Mesenchymal stem cell (in vitro differentiated cells and primary cell): ENCODE measurements around the gene NRM.
"Not testable (repeated sequence)": the region's sequence is repeated elsewhere in the genome, so short reads cannot be mapped to it uniquely, and the experiment has no call there.

Experiments used
- DNase-seq: peaks from one replicate; pipeline ENCODE4 v3.0.0-alpha.2; 2013
- H2AFZ ChIP-seq: one replicate; pipeline ENCODE4 v1.6.1; 2013; ENCODE audit warnings: low read depth, mild to moderate bottlenecking, control low read depth, inconsistent platforms, low read length, moderate library complexity
- H2AK5ac ChIP-seq: 2 replicates; pipeline ENCODE4 v1.6.1; 2013; ENCODE audit warnings: low read length, moderate library complexity, mild to moderate bottlenecking, inconsistent platforms; ENCODE audit not compliant: severe bottlenecking
- H2BK120ac ChIP-seq: one replicate; pipeline ENCODE4 v1.6.1; 2013; ENCODE audit warnings: low read depth, mild to moderate bottlenecking, inconsistent platforms, low read length, moderate library complexity
- H2BK12ac ChIP-seq, 2 experiments: one replicate each; pipeline ENCODE4 v1.6.1; 2013; ENCODE audit warnings: inconsistent platforms in 2 of 2, low read length in 2 of 2, mild to moderate bottlenecking in 2 of 2, moderate library complexity in 2 of 2, control low read depth in 1 of 2
- H2BK15ac ChIP-seq: one replicate; pipeline ENCODE4 v1.6.1; 2013; ENCODE audit warnings: mild to moderate bottlenecking, low read depth, inconsistent platforms; ENCODE audit not compliant: poor library complexity, severe bottlenecking
- H2BK5ac ChIP-seq: 2 replicates; pipeline ENCODE4 v1.6.1; 2013; ENCODE audit warnings: low read depth, mild to moderate bottlenecking, low read length, control low read depth, inconsistent platforms; ENCODE audit not compliant: poor library complexity, severe bottlenecking
- H3K14ac ChIP-seq, 2 experiments: one replicate each; pipeline ENCODE4 v1.6.1; 2013; ENCODE audit warnings: inconsistent platforms in 2 of 2, low read length in 2 of 2, control low read depth in 1 of 2, mild to moderate bottlenecking in 1 of 2, moderate library complexity in 1 of 2
- H3K18ac ChIP-seq, 2 experiments: one replicate each; pipeline ENCODE4 v1.6.1; 2013; ENCODE audit warnings: inconsistent platforms in 2 of 2, low read length in 2 of 2, control low read depth in 1 of 2, low read depth in 1 of 2, mild to moderate bottlenecking in 1 of 2
- H3K23ac ChIP-seq, 2 experiments: one replicate each; pipeline ENCODE4 v1.6.1; 2013; ENCODE audit warnings: inconsistent platforms in 2 of 2, low read length in 2 of 2, mild to moderate bottlenecking in 2 of 2, moderate library complexity in 2 of 2, control low read depth in 1 of 2
- H3K27ac ChIP-seq: 2 replicates; pipeline ENCODE4 v1.5.1; 2013; ENCODE audit warnings: mild to moderate bottlenecking, moderate library complexity, low read length, control low read depth, inconsistent platforms; ENCODE audit not compliant: poor library complexity, severe bottlenecking
- H3K27me3 ChIP-seq, 2 experiments: 2 replicates each; pipeline versions ENCODE4 v1.6.1 to v1.7.0; 2013; ENCODE audit warnings: low read length in 2 of 2, mild to moderate bottlenecking in 2 of 2, moderate library complexity in 2 of 2, control low read depth in 1 of 2, inconsistent platforms in 1 of 2; ENCODE audit not compliant: control insufficient read depth in 1 of 2, insufficient read depth in 1 of 2
- H3K36me3 ChIP-seq, 2 experiments: 2 replicates each; pipeline versions ENCODE4 v1.6.1 to v1.7.0; 2013; ENCODE audit warnings: low read length in 2 of 2, control low read depth in 1 of 2, inconsistent platforms in 1 of 2, low read depth in 1 of 2, mild to moderate bottlenecking in 1 of 2; ENCODE audit not compliant: insufficient read depth in 2 of 2, control insufficient read depth in 1 of 2
- H3K4ac ChIP-seq, 2 experiments: one replicate each; pipeline ENCODE4 v1.6.1; 2013; ENCODE audit warnings: inconsistent platforms in 2 of 2, low read length in 2 of 2, mild to moderate bottlenecking in 2 of 2, moderate library complexity in 2 of 2, control low read depth in 1 of 2, low read depth in 1 of 2
- H3K4me1 ChIP-seq: 2 replicates; pipeline ENCODE4 v1.6.1; 2013; ENCODE audit warnings: low read depth, low read length, control low read depth; ENCODE audit not compliant: control insufficient read depth, insufficient read depth
- H3K4me2 ChIP-seq: 2 replicates; pipeline ENCODE4 v1.6.1; 2013; ENCODE audit warnings: low read length, mild to moderate bottlenecking, inconsistent platforms; ENCODE audit not compliant: poor library complexity, severe bottlenecking
- H3K4me3 ChIP-seq, 2 experiments: 2 replicates each; pipeline versions ENCODE4 v1.5.1 to v1.7.0; 2013; ENCODE audit warnings: low read length in 2 of 2, mild to moderate bottlenecking in 2 of 2, control low read depth in 1 of 2, low read depth in 1 of 2; ENCODE audit not compliant: insufficient read depth in 1 of 2
- H3K79me1 ChIP-seq: replicated peaks from 2 replicates; pipeline ENCODE4 v1.6.1; 2013; ENCODE audit warnings: mild to moderate bottlenecking, control low read depth, low read length, inconsistent platforms; ENCODE audit not compliant: poor library complexity, severe bottlenecking
- H3K9ac ChIP-seq: 2 replicates; pipeline ENCODE4 v1.7.0; 2013; ENCODE audit warnings: mild to moderate bottlenecking, low read length, moderate library complexity
- H3K9me3 ChIP-seq: 2 replicates; pipeline ENCODE4 v1.7.0; 2013; ENCODE audit warnings: mild to moderate bottlenecking, low read length; ENCODE audit not compliant: control insufficient read depth
- H4K8ac ChIP-seq: one replicate; pipeline ENCODE4 v1.6.1; 2013; ENCODE audit warnings: inconsistent platforms, mild to moderate bottlenecking, low read length, moderate library complexity
- H4K91ac ChIP-seq: one replicate; pipeline ENCODE4 v1.6.1; 2013; ENCODE audit warnings: mild to moderate bottlenecking, low read length, inconsistent platforms
- WGBS: methylation state at CpG from one replicate; pipeline ENCODE4 v1.1.7; 2013; ENCODE audit warnings: mixed read lengths; 5-methylcytosine and 5-hydroxymethylcytosine counted together

The NRM gene

DNA sequence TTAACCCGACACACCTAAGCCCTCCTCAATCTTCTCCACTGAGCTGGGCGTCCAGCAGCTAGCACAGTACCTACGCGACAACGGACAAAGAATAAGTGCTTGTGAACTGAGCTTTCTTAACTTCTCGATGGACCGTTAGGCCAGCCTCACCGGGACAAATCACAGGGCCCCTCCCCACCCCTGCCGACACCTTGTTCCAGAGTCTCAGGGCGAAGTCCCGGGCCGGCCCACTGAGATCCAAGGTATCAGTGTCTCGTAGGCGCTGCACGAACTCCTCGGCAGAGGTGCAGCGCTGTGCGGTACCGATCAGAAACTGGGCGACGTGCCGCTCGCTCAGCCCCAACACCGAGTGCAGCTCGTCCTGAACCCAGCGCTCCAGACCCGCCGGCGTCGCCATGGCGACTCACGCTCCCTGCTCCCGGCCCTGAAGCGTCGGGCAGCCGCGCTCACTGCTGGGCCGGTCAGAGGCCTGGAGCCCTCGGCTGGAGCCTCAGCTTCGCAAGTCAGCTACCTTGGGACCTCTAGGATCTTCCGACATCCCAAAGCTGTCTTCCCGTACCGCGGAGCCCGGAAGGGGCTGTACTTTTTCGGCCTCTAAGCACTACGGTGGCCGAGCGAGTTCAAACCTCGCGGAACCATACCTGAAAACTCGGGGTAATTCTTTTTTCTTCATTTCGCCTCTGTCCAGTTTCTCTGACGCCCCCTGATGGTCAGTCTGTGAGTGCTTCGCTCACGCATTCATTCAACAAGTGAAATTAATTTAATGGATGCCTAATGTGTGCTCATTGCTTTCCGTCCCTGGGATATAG lies 18.1 kb downstream of the NRM start, which contains the start of gene DHX16:
TSS of gene DHX16 (minus strand) at position 562 of the 809 bp plus-strand sequence. CDS start at position 397, 165 bp downstream.
- DNase-seq = peak; percentile 99
- H3K4me1 ChIP-seq = peaks cover 10% of the 10 kb centered on the region
- H3K23ac ChIP-seq = peak within 1 kb of the TSS in 1 of 2 experiments; percentile 63
- H3K14ac ChIP-seq = peak within 1 kb of the TSS in 1 of 2 experiments; percentile 95
- H3K27ac ChIP-seq = peak within 1 kb of the TSS; percentile 19
- peaks cover 37 to 46% of the 10 kb centered on the region in 2 experiments for H3K36me3 ChIP-seq
- peak within 1 kb of the TSS; percentile 88 to 98 for H3K4me3 ChIP-seq
- peak within 1 kb of the TSS; percentile 72 to 83 for H3K4ac ChIP-seq
- no peak within 1 kb of the TSS for H2BK12ac ChIP-seq
- H3K4me2 ChIP-seq = peak within 1 kb of the TSS; percentile 87
- H4K91ac ChIP-seq = peak within 1 kb of the TSS; percentile 5
- H2BK5ac ChIP-seq = peak within 1 kb of the TSS; percentile 3
- no peaks in the 10 kb centered on the region for H3K27me3 ChIP-seq
- peak within 1 kb of the TSS; percentile 23 to 71 for H3K18ac ChIP-seq
- no peaks in the 10 kb centered on the region for H3K9me3 ChIP-seq
- under 1% methylated on average over 54 of the region's 57 CpGs for WGBS
- H3K9ac ChIP-seq = peak within 1 kb of the TSS; percentile 98
- no peak within 1 kb of the TSS for H2AK5ac ChIP-seq
- peaks cover 19% of the 10 kb centered on the region for H3K79me1 ChIP-seq
- peak within 1 kb of the TSS; percentile 70 for H4K8ac ChIP-seq
- peak within 1 kb of the TSS; percentile 74 for H2AFZ ChIP-seq
- peak within 1 kb of the TSS; percentile 66 for H2BK15ac ChIP-seq
- no peak within 1 kb of the TSS for H2BK120ac ChIP-seq

GRCh38 chr6:30670760-30671527 lies 19.8 kb downstream of the NRM start:
- Histone ChIP-seq H2BK15ac (no peak overlapping the region), H3K23ac (no peak overlapping the region), H3K14ac (no peak overlapping the region), H4K91ac (no peak overlapping the region), H3K36me3 (peaks cover 25 to 45% of the 10 kb centered on the region in 2 experiments), H3K27me3 (no peaks in the 10 kb centered on the region), H3K27ac (no peak overlapping the region), H2BK5ac (no peak overlapping the region), H2AFZ (no peak overlapping the region), H4K8ac (no peak overlapping the region), H3K4ac (no peak overlapping the region), H3K79me1 (peaks cover 18% of the 10 kb centered on the region), H3K9ac (peak overlapping the region; percentile 98), H3K9me3 (no peaks in the 10 kb centered on the region), H3K4me2 (no peak overlapping the region), H2BK120ac (no peak overlapping the region), H3K4me3 (peak overlapping the region in 1 of 2 experiments; percentile 98), H2AK5ac (no peak overlapping the region), H3K18ac (no peak overlapping the region), H3K4me1 (peaks cover 10% of the 10 kb centered on the region), H2BK12ac (no peak overlapping the region)
- 95% methylated on average over 26 of the region's 27 CpGs for WGBS
- DNase-seq = peak; percentile 47

DNA sequence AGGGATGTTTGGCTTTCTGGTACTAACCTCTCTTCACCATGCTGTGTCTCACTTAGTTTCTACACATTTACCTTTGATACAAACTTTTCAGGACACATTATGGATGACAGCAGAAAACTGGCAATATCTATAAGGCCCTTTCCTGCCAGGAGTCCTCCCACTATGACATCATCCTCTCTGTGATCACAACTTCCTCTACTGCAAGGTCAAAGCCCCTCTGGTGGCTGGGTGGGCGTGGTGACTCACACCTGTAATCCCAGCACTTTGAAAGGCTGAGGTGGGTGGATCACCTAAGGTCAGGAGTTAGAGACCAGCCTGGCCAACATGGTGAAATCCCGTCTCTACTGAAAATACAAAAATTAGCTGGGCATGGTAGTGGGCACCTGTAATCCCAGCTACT lies 24.5 kb downstream of the NRM start:
- H2BK5ac ChIP-seq, H3K27ac ChIP-seq, H3K14ac ChIP-seq, H2AFZ ChIP-seq, H3K27me3 ChIP-seq, H3K9ac ChIP-seq, H3K18ac ChIP-seq, H3K23ac ChIP-seq, H3K4ac ChIP-seq, H4K91ac ChIP-seq, H2BK12ac ChIP-seq, H3K9me3 ChIP-seq, H2AK5ac ChIP-seq, H3K4me3 ChIP-seq, H3K4me1 ChIP-seq, DNase-seq, H3K4me2 ChIP-seq, H4K8ac ChIP-seq, H2BK120ac ChIP-seq, H2BK15ac ChIP-seq: not testable (repeated sequence)
- peaks cover 64 to 84% of the 10 kb centered on the region in 2 experiments for H3K36me3 ChIP-seq
- WGBS = 94% methylated on average over 2 of the region's 2 CpGs
- H3K79me1 ChIP-seq = peaks cover 35% of the 10 kb centered on the region
